ENCODE measurements around the gene KDM4B.

Gene KDM4B

GRCh38 chr19:5074830-5075394 is 106.0 kb downstream of the KDM4B start:
- DNase-seq: no peak

GRCh38 chr19:5075597-5075996 is 106.7 kb downstream of the KDM4B start:
- DNase-seq: no peak

GRCh38 chr19:5076440-5077208 is 107.7 kb downstream of the KDM4B start:
- no peak for DNase-seq

- DNase-seq: no peak
These were observed 108.2 kb downstream of the KDM4B start for GRCh38 chr19:5077209-5077515.

- DNase-seq: no peak
These were observed 109.3 kb downstream of the KDM4B start for GRCh38 chr19:5078182-5078581.

GRCh38 chr19:5078666-5079065 is 109.8 kb downstream of the KDM4B start:
- no peak for DNase-seq

GRCh38 chr19:5079071-5079774 is 110.3 kb downstream of the KDM4B start:
- no peak for DNase-seq

GRCh38 chr19:5080030-5080654 is 111.2 kb downstream of the KDM4B start:
- no peak for DNase-seq

GRCh38 chr19:5080809-5081208 is 111.9 kb downstream of the KDM4B start:
- DNase-seq: no peak

GRCh38 chr19:5081443-5082161 is 112.7 kb downstream of the KDM4B start:
- no peak for DNase-seq

GRCh38 chr19:5083547-5083965 is 114.6 kb downstream of the KDM4B start:
- DNase-seq: no peak

- DNase-seq: no peak
These were observed 116.7 kb downstream of the KDM4B start for GRCh38 chr19:5085566-5085965.

GRCh38 chr19:5086230-5086629 is 117.3 kb downstream of the KDM4B start:
- no peak for DNase-seq

GRCh38 chr19:5086725-5087439 is 118.0 kb downstream of the KDM4B start:
- no peak for DNase-seq

GRCh38 chr19:5089283-5089682 is 120.4 kb downstream of the KDM4B start:
- DNase-seq: no peak

- DNase-seq: no peak
These were observed 121.6 kb downstream of the KDM4B start for GRCh38 chr19:5090465-5091017.

- DNase-seq: no peak
These were observed 122.2 kb downstream of the KDM4B start for GRCh38 chr19:5091018-5091683.

GRCh38 chr19:5091684-5092480 is 123.0 kb downstream of the KDM4B start:
- DNase-seq: no peak

GRCh38 chr19:5092481-5092843 is 123.5 kb downstream of the KDM4B start:
- DNase-seq: no peak

GRCh38 chr19:5093297-5093928 is 124.5 kb downstream of the KDM4B start:
- DNase-seq: no peak
